Measurements from ENCODE around the gene DEDD. TPM values are rescaled to one million over a fixed set of nuclear protein-coding genes. Genes with fewer than 3 reads are reported as not detected.

Gene DEDD
- total and polyA plus RNA-seq, 2 of the 13 experiments (the other 11 are each of a cell fraction or from before 2014, with no cell fraction given) = 12.6 to 27.8 TPM

DNA sequence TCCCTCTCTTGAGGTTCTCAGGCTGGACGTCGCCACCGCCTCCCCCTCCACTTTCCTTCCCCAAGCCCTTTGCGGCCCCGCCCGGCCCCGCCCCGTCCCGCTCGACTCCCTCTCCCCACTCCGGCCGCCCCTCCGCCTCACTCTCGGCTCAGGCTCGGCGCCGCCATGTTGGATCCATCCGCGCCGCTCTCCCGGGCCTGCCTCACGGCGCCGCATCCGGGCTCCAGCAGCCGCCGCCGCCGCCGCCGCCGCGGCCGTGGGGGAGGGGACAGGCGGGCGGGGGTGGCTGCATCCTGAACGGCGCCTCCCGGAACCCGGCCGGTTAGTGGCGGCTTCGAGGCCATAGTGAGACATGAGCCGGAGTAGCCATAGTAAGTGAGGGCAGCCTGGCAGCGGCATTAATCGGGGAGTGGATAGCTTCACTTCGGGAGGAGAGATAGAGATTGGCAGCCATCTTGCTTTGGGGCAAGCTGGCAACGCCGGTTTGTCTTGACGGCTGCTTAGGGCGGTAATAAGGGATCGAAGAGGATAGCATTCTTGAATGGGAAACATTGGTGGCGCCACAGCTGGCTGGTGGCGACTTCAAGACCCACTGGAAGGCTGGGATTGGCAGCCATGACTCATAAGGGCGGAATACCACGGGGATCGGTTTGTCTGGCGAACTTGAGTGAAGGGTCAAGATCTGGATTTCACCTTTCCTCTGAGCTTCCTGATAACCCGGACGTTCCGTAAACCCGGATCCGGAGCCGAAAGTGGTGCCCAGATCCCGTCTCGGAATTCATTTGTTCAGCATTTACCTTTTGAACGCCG is at the start of gene DEDD (continued):
- TF ChIP-seq, protein P1, sequence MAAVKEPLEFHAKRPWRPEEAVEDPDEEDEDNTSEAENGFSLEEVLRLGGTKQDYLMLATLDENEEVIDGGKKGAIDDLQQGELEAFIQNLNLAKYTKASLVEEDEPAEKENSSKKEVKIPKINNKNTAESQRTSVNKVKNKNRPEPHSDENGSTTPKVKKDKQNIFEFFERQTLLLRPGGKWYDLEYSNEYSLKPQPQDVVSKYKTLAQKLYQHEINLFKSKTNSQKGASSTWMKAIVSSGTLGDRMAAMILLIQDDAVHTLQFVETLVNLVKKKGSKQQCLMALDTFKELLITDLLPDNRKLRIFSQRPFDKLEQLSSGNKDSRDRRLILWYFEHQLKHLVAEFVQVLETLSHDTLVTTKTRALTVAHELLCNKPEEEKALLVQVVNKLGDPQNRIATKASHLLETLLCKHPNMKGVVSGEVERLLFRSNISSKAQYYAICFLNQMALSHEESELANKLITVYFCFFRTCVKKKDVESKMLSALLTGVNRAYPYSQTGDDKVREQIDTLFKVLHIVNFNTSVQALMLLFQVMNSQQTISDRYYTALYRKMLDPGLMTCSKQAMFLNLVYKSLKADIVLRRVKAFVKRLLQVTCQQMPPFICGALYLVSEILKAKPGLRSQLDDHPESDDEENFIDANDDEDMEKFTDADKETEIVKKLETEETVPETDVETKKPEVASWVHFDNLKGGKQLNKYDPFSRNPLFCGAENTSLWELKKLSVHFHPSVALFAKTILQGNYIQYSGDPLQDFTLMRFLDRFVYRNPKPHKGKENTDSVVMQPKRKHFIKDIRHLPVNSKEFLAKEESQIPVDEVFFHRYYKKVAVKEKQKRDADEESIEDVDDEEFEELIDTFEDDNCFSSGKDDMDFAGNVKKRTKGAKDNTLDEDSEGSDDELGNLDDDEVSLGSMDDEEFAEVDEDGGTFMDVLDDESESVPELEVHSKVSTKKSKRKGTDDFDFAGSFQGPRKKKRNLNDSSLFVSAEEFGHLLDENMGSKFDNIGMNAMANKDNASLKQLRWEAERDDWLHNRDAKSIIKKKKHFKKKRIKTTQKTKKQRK (IDR thresholded peaks at IDR 0.05; ENCODE audit: low read length) = no peak
- TF ChIP-seq TEAD3 (CRISPR knock-in tag; optimal IDR thresholded peaks at IDR 0.05; ENCODE audit: borderline replicate concordance) (peak; percentile 27), PHB2 (IDR thresholded peaks at IDR 0.05; ENCODE audit: partially characterized antibody) (no peak), ZMYM3 (CRISPR knock-in tag; IDR thresholded peaks at IDR 0.05) (no peak), PTBP1 (IDR thresholded peaks at IDR 0.05; ENCODE audit: low read depth, low read length, poor library complexity, severe bottlenecking) (no peak), PHF20 (CRISPR knock-in tag; IDR thresholded peaks at IDR 0.05) (peak; percentile 27; the same call in 1 of the 2 replicates), ZNF816 (CRISPR knock-in tag; IDR thresholded peaks at IDR 0.05; ENCODE audit: borderline replicate concordance) (no peak), ZSCAN12 (CRISPR knock-in tag; IDR thresholded peaks at IDR 0.05) (no peak), BHLHE40 (IDR thresholded peaks at IDR 0.05; ENCODE audit: low read length) (no peak), GATA4 (IDR thresholded peaks at IDR 0.05; ENCODE audit: borderline replicate concordance, low read depth) (no peak), THAP11 (CRISPR knock-in tag; IDR thresholded peaks at IDR 0.05) (peak; percentile 82), ARNT (IDR thresholded peaks at IDR 0.05) (no peak), ZFP62 (CRISPR knock-in tag; IDR thresholded peaks at IDR 0.05) (no peak), ZNF777 (CRISPR knock-in tag; IDR thresholded peaks at IDR 0.05) (no peak), TBL1XR1 (IDR thresholded peaks at IDR 0.05; ENCODE audit: borderline replicate concordance, low read length, partially characterized antibody) (no peak), STAT5B (CRISPR knock-in tag; IDR thresholded peaks at IDR 0.05) (no peak), LCORL (IDR thresholded peaks at IDR 0.05) (no peak), LCORL (CRISPR knock-in tag; IDR thresholded peaks at IDR 0.05) (0 out of 2 replicates have a peak, but pooled peaks have one; percentile 28), ATM (IDR thresholded peaks at IDR 0.05; ENCODE audit: borderline replicate concordance) (no peak)
- TF ChIP-seq, protein P2, sequence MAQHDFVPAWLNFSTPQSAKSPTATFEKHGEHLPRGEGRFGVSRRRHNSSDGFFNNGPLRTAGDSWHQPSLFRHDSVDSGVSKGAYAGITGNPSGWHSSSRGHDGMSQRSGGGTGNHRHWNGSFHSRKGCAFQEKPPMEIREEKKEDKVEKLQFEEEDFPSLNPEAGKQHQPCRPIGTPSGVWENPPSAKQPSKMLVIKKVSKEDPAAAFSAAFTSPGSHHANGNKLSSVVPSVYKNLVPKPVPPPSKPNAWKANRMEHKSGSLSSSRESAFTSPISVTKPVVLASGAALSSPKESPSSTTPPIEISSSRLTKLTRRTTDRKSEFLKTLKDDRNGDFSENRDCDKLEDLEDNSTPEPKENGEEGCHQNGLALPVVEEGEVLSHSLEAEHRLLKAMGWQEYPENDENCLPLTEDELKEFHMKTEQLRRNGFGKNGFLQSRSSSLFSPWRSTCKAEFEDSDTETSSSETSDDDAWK (CRISPR knock-in tag; IDR thresholded peaks at IDR 0.05) = no peak
- TF ChIP-seq, protein P3, sequence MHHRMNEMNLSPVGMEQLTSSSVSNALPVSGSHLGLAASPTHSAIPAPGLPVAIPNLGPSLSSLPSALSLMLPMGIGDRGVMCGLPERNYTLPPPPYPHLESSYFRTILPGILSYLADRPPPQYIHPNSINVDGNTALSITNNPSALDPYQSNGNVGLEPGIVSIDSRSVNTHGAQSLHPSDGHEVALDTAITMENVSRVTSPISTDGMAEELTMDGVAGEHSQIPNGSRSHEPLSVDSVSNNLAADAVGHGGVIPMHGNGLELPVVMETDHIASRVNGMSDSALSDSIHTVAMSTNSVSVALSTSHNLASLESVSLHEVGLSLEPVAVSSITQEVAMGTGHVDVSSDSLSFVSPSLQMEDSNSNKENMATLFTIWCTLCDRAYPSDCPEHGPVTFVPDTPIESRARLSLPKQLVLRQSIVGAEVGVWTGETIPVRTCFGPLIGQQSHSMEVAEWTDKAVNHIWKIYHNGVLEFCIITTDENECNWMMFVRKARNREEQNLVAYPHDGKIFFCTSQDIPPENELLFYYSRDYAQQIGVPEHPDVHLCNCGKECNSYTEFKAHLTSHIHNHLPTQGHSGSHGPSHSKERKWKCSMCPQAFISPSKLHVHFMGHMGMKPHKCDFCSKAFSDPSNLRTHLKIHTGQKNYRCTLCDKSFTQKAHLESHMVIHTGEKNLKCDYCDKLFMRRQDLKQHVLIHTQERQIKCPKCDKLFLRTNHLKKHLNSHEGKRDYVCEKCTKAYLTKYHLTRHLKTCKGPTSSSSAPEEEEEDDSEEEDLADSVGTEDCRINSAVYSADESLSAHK (CRISPR knock-in tag; IDR thresholded peaks at IDR 0.05; ENCODE audit: borderline replicate concordance) = no peak
- TF ChIP-seq, protein P4, sequence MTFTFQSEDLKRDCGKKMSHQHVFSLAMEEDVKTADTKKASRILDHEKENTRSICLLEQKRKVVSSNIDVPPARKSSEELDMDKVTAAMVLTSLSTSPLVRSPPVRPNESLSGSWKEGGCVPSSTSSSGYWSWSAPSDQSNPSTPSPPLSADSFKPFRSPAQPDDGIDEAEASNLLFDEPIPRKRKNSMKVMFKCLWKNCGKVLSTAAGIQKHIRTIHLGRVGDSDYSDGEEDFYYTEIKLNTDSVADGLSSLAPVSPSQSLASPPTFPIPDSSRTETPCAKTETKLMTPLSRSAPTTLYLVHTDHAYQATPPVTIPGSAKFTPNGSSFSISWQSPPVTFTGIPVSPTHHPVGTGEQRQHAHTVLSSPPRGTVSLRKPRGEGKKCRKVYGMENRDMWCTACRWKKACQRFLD (CRISPR knock-in tag; IDR thresholded peaks at IDR 0.05; ENCODE audit: borderline replicate concordance) = no peak
- TF ChIP-seq, protein P5, sequence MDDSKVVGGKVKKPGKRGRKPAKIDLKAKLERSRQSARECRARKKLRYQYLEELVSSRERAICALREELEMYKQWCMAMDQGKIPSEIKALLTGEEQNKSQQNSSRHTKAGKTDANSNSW (CRISPR knock-in tag; IDR thresholded peaks at IDR 0.05; ENCODE audit: borderline replicate concordance) = no peak; the same call in 1 of the 2 replicates

Measured in HepG2 (cell line).